Endothelial cell of umbilical vein (primary cell): ENCODE results near the gene MTCL1.

ENCODE experiments used
- POLR2A ChIP-seq: IDR thresholded peaks from 2 replicates; pipeline ENCODE4 v1.6.1; 2012; ENCODE audit warnings: low read depth, mild to moderate bottlenecking, control low read depth, low read length
- POLR2AphosphoS5 ChIP-seq: IDR thresholded peaks from 2 replicates; pipeline ENCODE4 v1.6.1; 2012; ENCODE audit warnings: low read depth, mild to moderate bottlenecking, control low read depth, low read length, moderate library complexity; ENCODE audit not compliant: insufficient read depth

DNA sequence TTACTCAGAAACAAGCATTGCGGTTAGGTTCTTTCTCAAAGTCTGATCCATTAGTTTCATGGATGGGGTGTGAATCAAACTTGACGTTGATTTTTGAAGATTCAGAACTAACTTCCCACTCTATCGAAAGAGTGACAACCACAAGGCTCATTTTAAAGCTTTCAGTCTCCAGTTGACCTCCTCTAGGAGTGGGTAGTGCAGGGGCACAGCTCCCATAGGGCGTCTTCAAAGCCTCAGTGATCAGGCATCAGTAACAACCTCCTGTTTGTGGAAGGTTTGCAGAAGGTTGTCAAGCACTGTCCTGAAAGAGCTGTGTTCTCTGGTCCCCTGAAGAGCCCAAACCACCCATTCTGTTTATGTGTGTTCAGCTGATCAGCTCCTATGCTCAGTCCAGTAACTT is 10.2 kb downstream of the MTCL1 start:
- TF ChIP-seq POLR2A (no peak), POLR2AphosphoS5 (no peak)
